Endothelial cell of umbilical vein (primary cell): Measurements from ENCODE around the gene SRGAP1. TPM values are rescaled to one million over a fixed set of nuclear protein-coding genes. Genes with fewer than 3 reads are reported as not detected.

Experiments used
- BruUV-seq: library from RNA; stranded (reverse); fragments of 400-500 nt; replicated peaks from 2 replicates; lab custom pipeline; 2021; lab: Mats Ljungman, UMichigan
- CTCF ChIA-PET: fragments of 300-600, 350-600 bp; sonication (Branson Sonifier 250); formaldehyde crosslinking; loops from one replicate; lab custom pipeline; 2021; ENCODE audit warnings: antibody characterized with exemption, inconsistent platforms; lab: Charles Lee
- POLR2A ChIA-PET: fragments of 300-600, 350-600 bp; sonication (Branson Sonifier 250); formaldehyde crosslinking; loops from one replicate; lab custom pipeline; 2021; ENCODE audit warnings: antibody characterized with exemption, inconsistent platforms; lab: Charles Lee
- DNase-seq: peaks from one replicate; pipeline ENCODE4 v3.0.0-alpha.2; 2011; ENCODE audit warnings: low read depth, low spot score
- FAIRE-seq: peaks from 2 replicates; lab custom pipeline; 2011; peaks lifted over from hg19 to GRCh38; lab: Jason Lieb, UNC
- H2AFZ ChIP-seq: 2 replicates; pipeline ENCODE4 v1.6.0; 2012; ENCODE audit warnings: low read depth, low read length, control low read depth, inconsistent platforms
- H3K27ac ChIP-seq: 2 replicates; pipeline ENCODE4 v1.5.1; 2011; ENCODE audit warnings: low read depth, mild to moderate bottlenecking, control low read depth, low read length, moderate library complexity; ENCODE audit not compliant: insufficient read depth
- H3K27me3 ChIP-seq, 2 experiments: 2 replicates each; pipeline versions ENCODE4 v1.6.0 to v1.6.1; 2011; ENCODE audit warnings: low read length in 2 of 2, mixed read lengths in 1 of 2; ENCODE audit not compliant: control insufficient read depth in 2 of 2, insufficient read depth in 2 of 2
- H3K36me3 ChIP-seq, 2 experiments: 2 replicates in 1 of 2; 3 replicates in 1 of 2; pipeline ENCODE4 v1.5.1; 2011; ENCODE audit warnings: low read length in 2 of 2, mild to moderate bottlenecking in 1 of 2, moderate library complexity in 1 of 2; ENCODE audit not compliant: control insufficient read depth in 2 of 2, insufficient read depth in 2 of 2; ENCODE audit errors: extremely low read depth in 1 of 2
- H3K4me1 ChIP-seq: 3 replicates; pipeline ENCODE4 v1.5.1; 2011; ENCODE audit warnings: mild to moderate bottlenecking, low read length; ENCODE audit not compliant: control insufficient read depth, insufficient read depth; ENCODE audit errors: extremely low read depth
- H3K4me2 ChIP-seq: 2 replicates; pipeline ENCODE4 v1.6.1; 2011; ENCODE audit warnings: low read length, control low read depth, mixed read lengths; ENCODE audit not compliant: insufficient read depth
- H3K4me3 ChIP-seq, 3 experiments: fragments of 200-600 bp in 1 of 3; sonication (generic), shearing (Covaris generic) in 1 of 3; replicated peaks in 1 of 3; 2 replicates each; pipeline ENCODE4 v1.5.1; 2011 to 2016; ENCODE audit warnings: control low read depth in 3 of 3, low read length in 3 of 3, mild to moderate bottlenecking in 2 of 3, inconsistent platforms in 1 of 3, low read depth in 1 of 3, moderate library complexity in 1 of 3; ENCODE audit not compliant: insufficient read depth in 1 of 3
- H3K79me2 ChIP-seq: 2 replicates; pipeline ENCODE4 v1.6.0; 2012; ENCODE audit warnings: low read length, inconsistent platforms; ENCODE audit not compliant: control insufficient read depth, insufficient read depth
- H3K9ac ChIP-seq: replicated peaks from 2 replicates; pipeline ENCODE3; 2011; ENCODE audit warnings: low read length, control low read depth; ENCODE audit not compliant: insufficient read depth; ENCODE audit errors: extremely low read depth
- H3K9me1 ChIP-seq: replicated peaks from 3 replicates; pipeline ENCODE4 v1.6.0; 2011; ENCODE audit warnings: mild to moderate bottlenecking, low read length; ENCODE audit not compliant: control insufficient read depth, insufficient read depth; ENCODE audit errors: extremely low read depth
- H3K9me3 ChIP-seq: replicated peaks from 2 replicates; pipeline ENCODE4 v1.5.1; 2012; ENCODE audit warnings: low read length, inconsistent platforms; ENCODE audit not compliant: control insufficient read depth, insufficient read depth
- H4K20me1 ChIP-seq: replicated peaks from 2 replicates; pipeline ENCODE3; 2011; ENCODE audit warnings: mild to moderate bottlenecking, low read length; ENCODE audit not compliant: control insufficient read depth, insufficient read depth; ENCODE audit errors: extremely low read depth
- EZH2 ChIP-seq: IDR thresholded peaks from 2 replicates; pipeline ENCODE4 v1.6.1; 2012; ENCODE audit warnings: borderline replicate concordance, low read depth, mild to moderate bottlenecking, moderate library complexity, low read length, inconsistent platforms; ENCODE audit not compliant: severe bottlenecking
- FOS ChIP-seq: IDR thresholded peaks from 2 replicates; pipeline ENCODE4 v1.6.1; 2011; ENCODE audit warnings: mild to moderate bottlenecking, low read length, moderate library complexity, borderline replicate concordance; ENCODE audit not compliant: insufficient read depth
- GATA2 ChIP-seq: IDR thresholded peaks from 2 replicates; pipeline ENCODE4 v1.7.0; 2011; ENCODE audit warnings: low read depth, mild to moderate bottlenecking, moderate library complexity, mixed read lengths, low read length; ENCODE audit not compliant: insufficient read length, insufficient read depth
- JUN ChIP-seq: IDR thresholded peaks from 2 replicates; pipeline ENCODE4 v1.6.1; 2011; ENCODE audit warnings: borderline replicate concordance, low read depth; ENCODE audit not compliant: insufficient read length, insufficient read depth
- MYC ChIP-seq: IDR thresholded peaks from one replicate; pipeline ENCODE4 v1.6.1; 2011; ENCODE audit warnings: mild to moderate bottlenecking, low read depth, low read length
- POLR2A ChIP-seq: IDR thresholded peaks from 2 replicates; pipeline ENCODE4 v1.6.1; 2012; ENCODE audit warnings: low read depth, mild to moderate bottlenecking, control low read depth, low read length
- POLR2AphosphoS5 ChIP-seq: IDR thresholded peaks from 2 replicates; pipeline ENCODE4 v1.6.1; 2012; ENCODE audit warnings: low read depth, mild to moderate bottlenecking, control low read depth, low read length, moderate library complexity; ENCODE audit not compliant: insufficient read depth
- dilution Hi-C: fragments of 300-500 bp; cut with MboI; formaldehyde crosslinking; loops from one replicate; pipeline ENCODE4 v1.15.0; 2019; ENCODE audit warnings: low sequenced_read_pairs; ENCODE audit not compliant: extremely low pct_ligation_motif_present
- intact Hi-C: fragments of 100-400 bp; cut with micrococcal nuclease; formaldehyde crosslinking; loops from one replicate; pipeline ENCODE4 v1.10.0; 2022
- polyA plus RNA-seq, 4 experiments: library from polyadenylated mRNA; depleted of rRNA in 3 of 4; stranded (reverse) in 3 of 4; unstranded in 1 of 4; fragments of >200 nt; gene quantifications; 2 replicates each; pipeline versions ENCODE4 v1.2.1 to v1.2.3, GENCODE V29; 2011 to 2012; ENCODE audit warnings: missing spikeins in 1 of 4
- total RNA-seq: library from RNA; stranded (reverse); gene quantifications from 2 replicates; pipeline ENCODE4 v1.2.3, GENCODE V29; 2021
- TF ChIP-seq, protein P1 (sequence below): IDR thresholded peaks from 2 replicates; pipeline ENCODE4 v1.6.1; 2011; ENCODE audit not compliant: insufficient read depth, insufficient read length
- TF ChIP-seq, protein P2 (sequence below), 2 donors: IDR thresholded peaks; 1 replicate in 1 of 2; 2 replicates in 1 of 2; pipeline ENCODE4 v1.5.1; 2011; ENCODE audit warnings: low read length in 2 of 2, mild to moderate bottlenecking in 2 of 2, moderate library complexity in 2 of 2, control low read depth in 1 of 2, inconsistent platforms in 1 of 2, low read depth in 1 of 2; ENCODE audit not compliant: insufficient read depth in 1 of 2; ENCODE audit errors: extremely low read depth in 1 of 2

SRGAP1 gene
- total and polyA plus RNA-seq, 2 donors (not counting 3 experiments of a cell fraction or from before 2014, with no cell fraction given), result 4.9 to 16.3 TPM

DNA sequence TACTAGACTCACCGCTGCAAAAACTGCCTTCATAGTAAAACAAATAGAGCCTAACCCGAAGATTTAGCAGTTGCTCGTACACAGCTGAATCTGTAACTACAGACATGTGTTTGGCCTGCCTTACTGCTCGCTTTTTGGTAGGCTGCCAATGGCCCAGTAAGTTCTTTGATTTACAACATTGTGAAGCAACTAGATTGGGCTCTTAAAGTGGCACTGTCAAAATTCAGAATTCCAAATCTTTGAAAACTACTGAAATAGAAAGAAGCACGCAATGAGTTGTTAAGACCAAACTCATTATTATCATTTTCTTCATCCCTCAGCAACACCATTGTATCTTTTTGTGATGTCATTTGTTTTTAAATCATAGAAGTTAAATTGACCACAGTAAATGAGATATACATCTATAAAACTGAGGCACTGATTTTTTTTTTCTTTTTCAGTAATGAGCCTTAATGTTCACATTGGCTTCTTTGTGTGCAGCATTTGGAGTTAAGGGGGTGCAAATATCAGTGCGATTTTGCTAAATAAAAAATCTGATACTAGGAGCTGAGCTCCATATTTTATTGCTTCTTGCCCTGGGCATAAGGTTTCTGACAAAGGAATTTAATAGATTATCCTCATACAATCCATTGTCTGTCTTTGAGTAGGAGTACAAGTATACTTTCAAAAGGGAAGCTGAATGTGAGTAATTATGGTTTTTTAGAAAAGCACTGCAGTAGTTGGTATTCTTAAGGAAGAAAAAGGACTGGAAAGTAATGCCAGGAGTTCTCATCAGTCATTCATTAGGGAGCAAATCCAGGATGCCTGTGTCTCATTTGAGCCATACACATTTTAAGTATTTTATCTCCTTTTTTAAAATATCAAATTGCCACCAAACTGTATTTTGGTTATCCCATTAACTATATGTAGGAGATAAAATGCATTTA is 239.0 kb downstream of the SRGAP1 start:
- peaks cover 9% of the 10 kb centered on the region for H3K4me1 ChIP-seq
- intact Hi-C loops (no loop called here), dilution Hi-C loops (no loop called here)
- H3K36me3 ChIP-seq, result no peaks in the 10 kb centered on the region
- H3K4me3 ChIP-seq, result no peak overlapping the region
- no peak overlapping the region for H3K9ac ChIP-seq
- POLR2A ChIA-PET, result no interaction called here
- no peaks in the 10 kb centered on the region for H3K9me3 ChIP-seq
- peak; percentile 61 for DNase-seq
- H4K20me1 ChIP-seq, result no peaks in the 10 kb centered on the region
- FAIRE-seq, result no peak
- H2AFZ ChIP-seq, result no peak overlapping the region
- H3K79me2 ChIP-seq, result no peaks in the 10 kb centered on the region
- H3K9me1 ChIP-seq, result no peaks in the 10 kb centered on the region
- H3K27ac ChIP-seq, result no peak overlapping the region
- no peak overlapping the region for H3K4me2 ChIP-seq
- no TSS peak for BruUV-seq
- no peaks in the 10 kb centered on the region for H3K27me3 ChIP-seq
- no peak for TF ChIP-seq POLR2AphosphoS5
- TF ChIP-seq, protein P1, sequence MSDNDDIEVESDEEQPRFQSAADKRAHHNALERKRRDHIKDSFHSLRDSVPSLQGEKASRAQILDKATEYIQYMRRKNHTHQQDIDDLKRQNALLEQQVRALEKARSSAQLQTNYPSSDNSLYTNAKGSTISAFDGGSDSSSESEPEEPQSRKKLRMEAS, result no peak
- no peak for TF ChIP-seq MYC
- TF ChIP-seq EZH2, result no peak
- no peak for TF ChIP-seq FOS
- TF ChIP-seq, protein P2, sequence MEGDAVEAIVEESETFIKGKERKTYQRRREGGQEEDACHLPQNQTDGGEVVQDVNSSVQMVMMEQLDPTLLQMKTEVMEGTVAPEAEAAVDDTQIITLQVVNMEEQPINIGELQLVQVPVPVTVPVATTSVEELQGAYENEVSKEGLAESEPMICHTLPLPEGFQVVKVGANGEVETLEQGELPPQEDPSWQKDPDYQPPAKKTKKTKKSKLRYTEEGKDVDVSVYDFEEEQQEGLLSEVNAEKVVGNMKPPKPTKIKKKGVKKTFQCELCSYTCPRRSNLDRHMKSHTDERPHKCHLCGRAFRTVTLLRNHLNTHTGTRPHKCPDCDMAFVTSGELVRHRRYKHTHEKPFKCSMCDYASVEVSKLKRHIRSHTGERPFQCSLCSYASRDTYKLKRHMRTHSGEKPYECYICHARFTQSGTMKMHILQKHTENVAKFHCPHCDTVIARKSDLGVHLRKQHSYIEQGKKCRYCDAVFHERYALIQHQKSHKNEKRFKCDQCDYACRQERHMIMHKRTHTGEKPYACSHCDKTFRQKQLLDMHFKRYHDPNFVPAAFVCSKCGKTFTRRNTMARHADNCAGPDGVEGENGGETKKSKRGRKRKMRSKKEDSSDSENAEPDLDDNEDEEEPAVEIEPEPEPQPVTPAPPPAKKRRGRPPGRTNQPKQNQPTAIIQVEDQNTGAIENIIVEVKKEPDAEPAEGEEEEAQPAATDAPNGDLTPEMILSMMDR (IDR thresholded peaks at IDR 0.05; ENCODE audit: extremely low read depth in 1 of 2, insufficient read depth in 1 of 2, low read depth in 1 of 2, low read length in 2 of 2), result no peak
- no peak for TF ChIP-seq POLR2A
- TF ChIP-seq GATA2, result no peak
- TF ChIP-seq JUN, result no peak
- CTCF ChIA-PET, result interaction anchor here (1.0 to 1.2 kb wide), 3 partner anchors 23 to 244 kb away, joined by 3 to 4 read pairs (median 3); no protein-coding TSS in a partner anchor
